ENCODE measurements around the gene TIMP2. TPM values are rescaled to one million over a fixed set of nuclear protein-coding genes. Genes with fewer than 3 reads are reported as not detected.

The TIMP2 gene
- 100 to 1,000 TPM; 153 to 183 (median 168) TPM for total RNA-seq
- 86.9 TPM for polyA plus RNA-seq
- long read RNA-seq, donor 1, transcript TIMP2-201 (5 exons, 3,652 nt) = major isoform, 25 of 76 reads
- long read RNA-seq, donor 1, partial matches to known transcripts = 4 of 76 reads
- long read RNA-seq, donor 1, other reads (novel, unspliced or antisense) = 46 of 76 reads
- long read RNA-seq, donor 2, partial matches to known transcripts = 0 of 20 reads
- long read RNA-seq, donor 2, other reads (novel, unspliced or antisense) = 16 of 20 reads
- long read RNA-seq, donor 3, partial matches to known transcripts = 1 of 36 reads
- long read RNA-seq, donor 3, other reads (novel, unspliced or antisense) = 33 of 36 reads
- long read RNA-seq, donor 4, partial matches to known transcripts = 2 of 13 reads
- long read RNA-seq, donor 4, other reads (novel, unspliced or antisense) = 8 of 13 reads

GRCh38 chr17:78925234-78925633 is at the start of gene TIMP2:
Gene TIMP2, minus strand, starts transcription at chr17:78925387. Its CDS starts 299 bp downstream, at chr17:78925088.
- intact Hi-C loops (cut with DNase I) = loop anchor here in 2 of 4 donors (10.0 kb wide), 1 partner anchor 60 kb away; no protein-coding TSS in a partner anchor
- no peaks in the 10 kb centered on the region for H3K27me3 ChIP-seq (ENCODE audit: control insufficient read depth, insufficient read depth)
- WGBS = under 1% methylated on average over 52 of the region's 52 CpGs
- ATAC-seq = peak; percentile 77 to 79
- peak within 1 kb of the TSS; percentile 97 for H3K4me3 ChIP-seq (ENCODE audit: low read length)
- peak within 1 kb of the TSS; percentile 97 for H3K27ac ChIP-seq (ENCODE audit: low read length)
- peaks cover 19% of the 10 kb centered on the region for H3K4me1 ChIP-seq (ENCODE audit: control insufficient read depth, insufficient read depth, low read length)
- peak; percentile 91 to 96 (median 96) for DNase-seq
- H3K9me3 ChIP-seq (ENCODE audit: control insufficient read depth, low read length) = no peaks in the 10 kb centered on the region

DNA sequence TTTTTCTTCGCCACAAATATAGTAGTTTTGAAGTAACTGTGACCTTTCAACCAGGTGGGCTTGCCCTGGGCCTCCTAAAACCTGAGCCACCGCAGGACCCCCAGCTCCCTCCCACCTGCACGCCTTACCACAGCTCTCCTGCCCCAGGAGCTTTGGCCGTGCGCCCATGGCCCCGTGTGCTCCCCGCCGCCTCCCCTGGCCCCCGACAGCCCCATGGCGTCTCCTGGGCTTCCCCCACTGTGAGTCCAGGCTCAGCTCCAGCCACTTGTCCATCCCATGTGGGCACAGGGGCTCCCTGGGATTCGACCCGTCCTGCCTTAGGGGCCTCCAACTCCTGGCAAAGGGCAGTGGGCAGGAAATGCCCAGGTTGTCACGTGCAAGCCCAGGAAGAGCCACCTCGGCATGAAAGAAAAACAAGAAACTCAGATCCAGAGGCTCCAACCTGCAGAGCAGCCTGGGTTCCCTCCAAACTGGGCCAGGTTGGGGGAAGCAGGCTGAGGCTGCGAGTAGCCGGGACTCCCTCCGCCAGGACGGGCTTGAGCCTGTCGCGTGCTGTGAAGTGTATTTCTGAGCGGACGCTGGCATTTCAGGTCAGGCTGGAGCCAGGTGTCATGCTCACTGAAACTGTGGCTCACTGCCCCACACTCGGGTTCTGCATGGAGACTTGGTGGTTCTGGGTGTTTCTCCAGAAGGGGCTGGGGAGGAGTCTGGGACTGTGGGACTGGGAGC is 48.8 kb upstream of the TIMP2 start:
- Histone ChIP-seq H3K9me3 (ENCODE audit: control insufficient read depth, low read length) (no peaks in the 10 kb centered on the region), H3K27me3 (ENCODE audit: control insufficient read depth, insufficient read depth) (no peaks in the 10 kb centered on the region), H3K27ac (ENCODE audit: low read length) (no peak overlapping the region), H3K4me1 (ENCODE audit: control insufficient read depth, insufficient read depth, low read length) (no peaks in the 10 kb centered on the region), H3K4me3 (ENCODE audit: low read length) (no peak overlapping the region)
- ATAC-seq (no peak), DNase-seq (peak in 1 of 3 donors; percentile 52)
- 82% methylated on average over 23 of the region's 23 CpGs for WGBS
- intact Hi-C loops (cut with DNase I) = loop anchor here in 1 of 4 donors (5.0 kb wide), 1 partner anchor 107 kb away; no protein-coding TSS in a partner anchor

DNA sequence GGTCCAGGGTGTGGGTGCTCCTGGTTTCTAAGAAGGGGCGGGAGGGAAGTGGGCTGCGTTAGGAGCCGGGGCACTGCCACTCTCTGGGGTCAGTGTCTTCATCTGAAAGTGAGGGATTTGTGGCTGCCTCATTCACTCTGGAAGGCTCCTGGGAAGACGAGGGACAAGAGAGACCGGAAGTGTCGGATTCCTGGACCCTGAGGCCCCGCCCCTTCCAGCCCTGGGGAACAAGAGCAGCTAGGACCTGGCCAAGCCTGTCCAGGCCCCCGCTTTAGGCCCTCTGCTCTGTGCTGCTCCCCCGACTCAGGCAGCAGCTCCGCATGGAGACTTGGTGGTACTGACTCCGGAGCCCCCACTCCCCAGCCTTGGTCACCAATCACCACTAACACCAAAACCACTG is 48.0 kb upstream of the TIMP2 start:
- DNase-seq (peak in 2 of 3 donors; percentile 70 to 77), ATAC-seq (no peak)
- H3K27me3 ChIP-seq (ENCODE audit: control insufficient read depth, insufficient read depth) = no peaks in the 10 kb centered on the region
- no peak overlapping the region for H3K27ac ChIP-seq (ENCODE audit: low read length)
- intact Hi-C loops (cut with DNase I) = loop anchor here in 1 of 4 donors (5.0 kb wide), 1 partner anchor 106 kb away; no protein-coding TSS in a partner anchor
- H3K4me1 ChIP-seq (ENCODE audit: control insufficient read depth, insufficient read depth, low read length) = no peaks in the 10 kb centered on the region
- no peaks in the 10 kb centered on the region for H3K9me3 ChIP-seq (ENCODE audit: control insufficient read depth, low read length)
- WGBS = 63% methylated on average over 11 of the region's 11 CpGs
- H3K4me3 ChIP-seq (ENCODE audit: low read length) = no peak overlapping the region

DNA sequence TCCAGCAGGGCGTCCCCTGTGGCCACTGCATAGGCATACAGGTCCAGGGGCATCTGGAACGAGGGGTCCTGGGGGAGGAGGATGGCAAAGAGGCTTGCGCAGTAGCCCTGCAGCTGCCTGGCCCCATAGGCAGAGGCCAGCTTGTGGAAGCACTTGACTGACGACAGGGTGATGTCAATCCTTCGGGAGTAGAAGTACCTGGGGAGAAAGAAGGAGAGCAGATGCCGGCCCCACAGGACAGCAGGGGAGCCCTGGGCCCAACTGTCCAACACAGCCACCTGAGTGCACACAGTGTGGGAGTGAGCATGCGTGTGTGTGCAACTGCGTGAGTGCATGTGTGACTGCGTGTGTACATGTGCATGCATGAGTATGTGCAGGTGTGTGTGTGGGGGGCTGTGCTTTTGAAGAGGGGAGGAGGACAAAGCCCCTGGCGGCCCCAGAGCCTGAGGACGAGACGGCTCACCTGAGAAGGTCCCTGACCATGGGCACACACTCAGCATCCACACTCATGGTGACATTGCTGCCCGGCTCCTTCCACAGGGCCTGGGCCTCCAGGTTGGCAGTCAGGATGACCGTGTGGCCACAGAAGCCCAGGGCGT is 47.4 kb upstream of the TIMP2 start:
- DNase-seq = peak in 1 of 3 donors; percentile 56
- H3K27me3 ChIP-seq (ENCODE audit: control insufficient read depth, insufficient read depth) = no peaks in the 10 kb centered on the region
- no peaks in the 10 kb centered on the region for H3K4me1 ChIP-seq (ENCODE audit: control insufficient read depth, insufficient read depth, low read length)
- intact Hi-C loops (cut with DNase I) = loop anchor here in 1 of 4 donors (5.0 kb wide), 1 partner anchor 105 kb away; no protein-coding TSS in a partner anchor
- no peak for ATAC-seq
- H3K9me3 ChIP-seq (ENCODE audit: control insufficient read depth, low read length) = no peaks in the 10 kb centered on the region
- H3K4me3 ChIP-seq (ENCODE audit: low read length) = no peak overlapping the region
- no peak overlapping the region for H3K27ac ChIP-seq (ENCODE audit: low read length)
- 84% methylated on average over 15 of the region's 15 CpGs for WGBS

DNA sequence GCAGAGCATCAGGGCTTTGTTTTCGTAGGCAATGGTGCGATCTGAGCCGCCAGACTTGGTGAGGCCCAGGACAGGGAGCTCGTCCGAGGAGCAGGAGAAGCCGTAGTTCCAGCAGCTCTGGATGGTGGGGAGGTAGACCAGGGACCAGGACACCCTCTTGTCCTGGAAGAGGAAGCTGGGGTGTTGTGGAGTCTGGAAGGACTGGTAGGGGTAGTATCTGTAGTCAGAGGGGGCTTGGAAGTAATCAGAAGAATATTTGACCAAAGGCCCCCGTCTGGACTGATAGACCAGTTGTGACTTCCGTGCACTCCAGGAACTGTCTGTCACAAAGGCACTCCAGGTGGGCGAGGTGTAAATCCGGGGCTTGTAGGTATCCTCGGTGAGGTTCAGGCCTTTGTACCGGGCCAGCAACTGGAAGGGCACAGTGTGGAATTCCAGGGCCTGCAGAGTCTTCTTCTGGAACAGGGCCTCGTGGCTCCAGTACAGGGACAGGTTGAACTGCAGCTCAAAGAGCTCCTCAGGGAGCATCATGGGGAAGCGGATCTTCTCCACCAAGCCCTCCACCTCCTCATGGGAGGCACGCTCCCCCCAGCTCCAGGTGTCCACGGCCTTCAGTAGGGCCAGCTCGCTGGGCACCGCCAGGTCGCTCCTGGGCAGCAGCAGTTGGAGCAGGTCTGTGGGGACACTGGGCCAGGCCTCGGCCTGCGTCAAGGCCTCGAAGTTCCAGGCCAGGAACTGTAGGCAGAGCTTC is 46.7 kb upstream of the TIMP2 start:
- Histone ChIP-seq H3K4me3 (ENCODE audit: low read length) (no peak overlapping the region), H3K27me3 (ENCODE audit: control insufficient read depth, insufficient read depth) (no peaks in the 10 kb centered on the region), H3K9me3 (ENCODE audit: control insufficient read depth, low read length) (no peaks in the 10 kb centered on the region), H3K27ac (ENCODE audit: low read length) (no peak overlapping the region), H3K4me1 (ENCODE audit: control insufficient read depth, insufficient read depth, low read length) (no peaks in the 10 kb centered on the region)
- DNase-seq (peak in 1 of 3 donors; percentile 54), ATAC-seq (no peak)
- intact Hi-C loops (cut with DNase I) = loop anchor here in 3 of 4 donors (2.0 to 5.0 kb wide), 2 partner anchors 105 to 107 kb away; no protein-coding TSS in a partner anchor
- WGBS = 78% methylated on average over 22 of the region's 22 CpGs

GRCh38 chr17:78970834-78971755 is 45.9 kb upstream of the TIMP2 start:
- H3K27ac ChIP-seq (ENCODE audit: low read length) = no peak overlapping the region
- H3K27me3 ChIP-seq (ENCODE audit: control insufficient read depth, insufficient read depth) = no peaks in the 10 kb centered on the region
- H3K4me3 ChIP-seq (ENCODE audit: low read length) = no peak overlapping the region
- peak; percentile 32 to 40 for ATAC-seq
- H3K4me1 ChIP-seq (ENCODE audit: control insufficient read depth, insufficient read depth, low read length) = no peaks in the 10 kb centered on the region
- 36% methylated on average over 33 of the region's 33 CpGs for WGBS
- intact Hi-C loops (cut with DNase I) = loop anchor here in 3 of 4 donors (2.0 to 5.0 kb wide), 2 partner anchors 104 to 106 kb away; no protein-coding TSS in a partner anchor
- H3K9me3 ChIP-seq (ENCODE audit: control insufficient read depth, low read length) = no peaks in the 10 kb centered on the region
- DNase-seq = peak; percentile 83 to 95 (median 92)

- Histone ChIP-seq H3K4me3 (ENCODE audit: low read length) (no peak overlapping the region), H3K9me3 (ENCODE audit: control insufficient read depth, low read length) (no peaks in the 10 kb centered on the region), H3K27ac (ENCODE audit: low read length) (no peak overlapping the region), H3K4me1 (ENCODE audit: control insufficient read depth, insufficient read depth, low read length) (no peaks in the 10 kb centered on the region), H3K27me3 (ENCODE audit: control insufficient read depth, insufficient read depth) (no peaks in the 10 kb centered on the region)
- no peak for DNase-seq
- intact Hi-C loops (cut with DNase I) = loop anchor here (2.0 to 5.0 kb wide), 3 partner anchors 103 to 108 kb away; no protein-coding TSS in a partner anchor
- WGBS = 90% methylated on average over 9 of the region's 9 CpGs
- no peak for ATAC-seq
These were observed 44.7 kb upstream of the TIMP2 start for GRCh38 chr17:78969865-78970264.

DNA sequence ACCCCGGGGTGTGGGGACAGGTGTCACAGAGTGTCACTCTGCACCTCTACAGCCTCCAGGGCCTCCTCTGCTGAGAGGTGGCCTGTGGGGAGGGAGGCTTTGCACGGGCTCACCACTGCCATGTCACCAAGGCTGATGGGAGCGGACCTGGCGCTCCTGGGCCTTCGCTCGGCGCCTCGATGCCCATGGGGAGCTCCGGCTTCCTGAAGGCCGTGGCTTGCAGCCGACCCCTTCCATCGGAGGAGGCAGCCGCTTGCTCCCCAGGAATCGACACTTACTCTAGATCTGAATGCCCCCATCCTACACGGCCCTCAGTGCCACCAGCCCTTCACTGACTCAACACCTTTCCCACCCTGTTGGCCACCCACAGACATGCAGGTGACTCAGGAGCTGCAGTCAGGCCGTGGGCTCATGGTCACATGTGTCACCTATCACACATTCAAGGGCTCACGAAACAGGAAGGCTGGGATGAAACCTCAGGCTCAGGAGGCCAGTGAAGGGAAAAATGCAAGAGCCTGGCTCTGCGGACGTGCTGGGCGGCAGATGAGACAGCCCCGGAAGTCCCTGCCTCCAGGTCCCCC is 42.7 kb upstream of the TIMP2 start:
- H3K4me3 ChIP-seq (ENCODE audit: low read length) = no peak overlapping the region
- no peak overlapping the region for H3K27ac ChIP-seq (ENCODE audit: low read length)
- H3K4me1 ChIP-seq (ENCODE audit: control insufficient read depth, insufficient read depth, low read length) = no peaks in the 10 kb centered on the region
- intact Hi-C loops (cut with DNase I) = loop anchor here in 1 of 4 donors (5.0 kb wide), 1 partner anchor 106 kb away; no protein-coding TSS in a partner anchor
- peak in 1 of 3 donors; percentile 43 for DNase-seq
- no peaks in the 10 kb centered on the region for H3K27me3 ChIP-seq (ENCODE audit: control insufficient read depth, insufficient read depth)
- WGBS = 90% methylated on average over 21 of the region's 21 CpGs
- H3K9me3 ChIP-seq (ENCODE audit: control insufficient read depth, low read length) = no peaks in the 10 kb centered on the region
- no peak for ATAC-seq

DNA sequence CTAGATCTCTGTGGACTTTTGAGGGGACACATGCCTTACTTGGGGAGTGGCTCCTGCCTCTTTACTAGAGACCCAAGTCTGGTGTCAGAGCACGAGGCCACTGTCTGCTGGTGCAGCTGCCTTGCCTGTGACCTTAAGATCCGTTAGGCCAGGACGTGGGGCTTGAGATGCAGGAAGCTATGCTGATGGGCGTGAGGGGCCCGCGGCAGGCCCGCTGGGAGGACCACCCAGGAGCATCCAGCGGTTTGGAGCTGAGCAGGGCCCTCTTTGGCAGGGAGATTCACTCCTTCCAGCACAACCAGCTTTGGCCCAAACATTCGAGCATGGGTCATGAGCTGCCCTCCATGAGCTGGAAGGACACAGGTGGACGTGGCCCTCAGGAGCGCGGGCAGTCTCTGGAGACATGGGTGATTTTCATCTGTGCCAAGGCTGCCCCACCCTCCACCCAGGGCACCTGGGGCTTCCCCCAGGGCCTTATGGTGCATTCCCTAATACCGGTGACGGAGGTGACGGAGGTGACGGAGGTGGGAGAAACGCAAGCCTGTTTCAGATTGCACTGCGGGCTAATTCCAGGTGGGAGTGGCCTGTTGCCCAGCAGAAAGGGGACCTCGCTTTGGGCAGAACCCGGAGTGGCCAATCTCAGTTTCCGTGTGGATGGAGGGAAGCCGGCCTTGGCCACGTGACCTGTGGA is 41.9 kb upstream of the TIMP2 start:
- Histone ChIP-seq H3K4me3 (ENCODE audit: low read length) (no peak overlapping the region), H3K4me1 (ENCODE audit: control insufficient read depth, insufficient read depth, low read length) (no peaks in the 10 kb centered on the region), H3K27ac (ENCODE audit: low read length) (no peak overlapping the region), H3K9me3 (ENCODE audit: control insufficient read depth, low read length) (no peaks in the 10 kb centered on the region), H3K27me3 (ENCODE audit: control insufficient read depth, insufficient read depth) (no peaks in the 10 kb centered on the region)
- intact Hi-C loops (cut with DNase I) = loop anchor here in 1 of 4 donors (5.0 kb wide), 1 partner anchor 105 kb away; no protein-coding TSS in a partner anchor
- WGBS = 82% methylated on average over 23 of the region's 23 CpGs
- DNase-seq (peak in 1 of 3 donors; percentile 45), ATAC-seq (no peak)
